SU-DHL-6 (cell line): ENCODE measurements around the gene ANK3.

Source experiments
- H2AFZ ChIP-seq: fragments of 200-600 bp; sonication (generic); 2 replicates; pipeline ENCODE4 v1.6.1; 2014; ENCODE audit warnings: low read depth, mild to moderate bottlenecking, moderate library complexity, mixed read lengths, antibody characterized with exemption, low read length; ENCODE audit not compliant: severe bottlenecking
- H3F3A ChIP-seq: fragments of 200-600 bp; shearing (Covaris generic); 2 replicates; pipeline ENCODE4 v1.6.0; 2016; ENCODE audit warnings: antibody characterized with exemption, mild to moderate bottlenecking; ENCODE audit not compliant: insufficient read depth
- H3K27ac ChIP-seq: fragments of 200-600 bp; sonication (generic); 2 replicates; pipeline ENCODE4 v1.5.1; 2016; ENCODE audit warnings: low read depth, mild to moderate bottlenecking, low read length, moderate library complexity, mixed read lengths
- H3K27me3 ChIP-seq: fragments of 200-600 bp; sonication (generic), shearing (Covaris generic); 2 replicates; pipeline ENCODE4 v1.6.0; 2014; ENCODE audit warnings: mild to moderate bottlenecking, low read length
- H3K36me3 ChIP-seq: fragments of 200-600 bp; sonication (generic); 2 replicates; pipeline ENCODE4 v1.6.1; 2014; ENCODE audit warnings: mild to moderate bottlenecking, low read length, mixed read lengths
- H3K4me2 ChIP-seq: fragments of 300-600, 200-600 bp; shearing (Covaris generic), sonication (generic); 2 replicates; pipeline ENCODE4 v1.6.0; 2014; ENCODE audit warnings: low read length, low read depth, mild to moderate bottlenecking; ENCODE audit not compliant: poor library complexity, severe bottlenecking
- H3K4me3 ChIP-seq: fragments of 200-600 bp; sonication (generic); 2 replicates; pipeline ENCODE4 v1.5.1; 2014; ENCODE audit warnings: antibody characterized with exemption, low read length, mild to moderate bottlenecking, mixed read lengths; ENCODE audit not compliant: insufficient read depth, poor library complexity, severe bottlenecking
- H3K79me2 ChIP-seq: fragments of 200-600 bp; sonication (generic); 2 replicates; pipeline ENCODE4 v1.6.1; 2014; ENCODE audit warnings: mild to moderate bottlenecking, low read length, moderate library complexity; ENCODE audit not compliant: insufficient read depth
- H3K9ac ChIP-seq: fragments of 200-600 bp; sonication (generic); 2 replicates; pipeline ENCODE4 v1.7.0; 2014; ENCODE audit warnings: mild to moderate bottlenecking, low read length
- H3K9me2 ChIP-seq: fragments of 200-600 bp; sonication (generic); replicated peaks from 2 replicates; pipeline ENCODE4 v1.6.1; 2014; ENCODE audit warnings: low read length; ENCODE audit not compliant: insufficient read depth
- H3K9me3 ChIP-seq: fragments of 200-600 bp; sonication (generic); 2 replicates; pipeline ENCODE4 v1.6.1; 2014; ENCODE audit warnings: low read length, mixed read lengths; ENCODE audit not compliant: insufficient read depth
- H4K20me1 ChIP-seq: fragments of 200-600 bp; sonication (generic); 2 replicates; pipeline ENCODE4 v1.6.1; 2014; ENCODE audit warnings: low read depth, mild to moderate bottlenecking, antibody characterized with exemption, low read length, moderate library complexity, mixed read lengths
- CTCF ChIP-seq: fragments of 200-600 bp; sonication (generic); IDR thresholded peaks from one replicate; pipeline ENCODE4 v1.5.1; 2017; ENCODE audit warnings: antibody characterized with exemption, mild to moderate bottlenecking, low read length, moderate library complexity; ENCODE audit not compliant: insufficient read depth, poor library complexity, severe bottlenecking
- EZH2phosphoT487 ChIP-seq: fragments of 200-600 bp; sonication (generic), shearing (Covaris generic); conservative IDR thresholded peaks from 2 replicates; pipeline ENCODE4 v1.6.1; 2018; ENCODE audit warnings: mild to moderate bottlenecking, antibody characterized with exemption, low read length, moderate library complexity, mixed read lengths

The ANK3 gene

GRCh38 chr10:60021361-60021760, 368.3 kb downstream of the ANK3 start:
- Histone ChIP-seq H3K9me2 (no peaks in the 10 kb centered on the region), H3K4me3 (no peak overlapping the region), H2AFZ (no peak overlapping the region), H3K4me2 (no peak overlapping the region), H3F3A (no peaks in the 10 kb centered on the region), H3K79me2 (no peaks in the 10 kb centered on the region), H3K36me3 (no peaks in the 10 kb centered on the region), H3K27ac (no peak overlapping the region), H3K9ac (no peak overlapping the region), H3K9me3 (no peaks in the 10 kb centered on the region), H3K27me3 (no peaks in the 10 kb centered on the region), H4K20me1 (no peaks in the 10 kb centered on the region)
- TF ChIP-seq CTCF (no peak), EZH2phosphoT487 (no peak)

GRCh38 chr10:60016794-60017193, 372.9 kb downstream of the ANK3 start:
- TF ChIP-seq CTCF, result no peak
- no peak for TF ChIP-seq EZH2phosphoT487
- H3F3A ChIP-seq, result no peaks in the 10 kb centered on the region
- no peaks in the 10 kb centered on the region for H3K79me2 ChIP-seq
- H3K9ac ChIP-seq, result no peak overlapping the region
- no peak overlapping the region for H3K4me2 ChIP-seq
- H3K36me3 ChIP-seq, result no peaks in the 10 kb centered on the region
- no peaks in the 10 kb centered on the region for H3K9me3 ChIP-seq
- H3K4me3 ChIP-seq, result no peak overlapping the region
- no peaks in the 10 kb centered on the region for H3K27me3 ChIP-seq
- H2AFZ ChIP-seq, result no peak overlapping the region
- no peak overlapping the region for H3K27ac ChIP-seq
- H4K20me1 ChIP-seq, result no peaks in the 10 kb centered on the region
- no peaks in the 10 kb centered on the region for H3K9me2 ChIP-seq

- Histone ChIP-seq H3K36me3 (no peaks in the 10 kb centered on the region), H3K27me3 (no peaks in the 10 kb centered on the region), H3K4me3 (no peak overlapping the region), H4K20me1 (no peaks in the 10 kb centered on the region), H3K27ac (no peak overlapping the region), H3F3A (no peaks in the 10 kb centered on the region), H3K4me2 (no peak overlapping the region), H3K9ac (no peak overlapping the region), H3K9me3 (no peaks in the 10 kb centered on the region), H3K9me2 (no peaks in the 10 kb centered on the region), H3K79me2 (no peaks in the 10 kb centered on the region), H2AFZ (no peak overlapping the region)
- TF ChIP-seq EZH2phosphoT487, result no peak
- no peak for TF ChIP-seq CTCF
Measured at GRCh38 chr10:60009710-60010383, 379.8 kb downstream of the ANK3 start.
